ENCODE results near the gene TMTC1. TPM values are rescaled to one million over a fixed set of nuclear protein-coding genes. Genes with fewer than 3 reads are reported as not detected.

Gene TMTC1
- total RNA-seq, 1 donor from 2014 or later = 5.3 TPM

- no peak for ATAC-seq
Measured at GRCh38 chr12:29780084-29780483, 3.7 kb downstream of the TMTC1 start.

DNA sequence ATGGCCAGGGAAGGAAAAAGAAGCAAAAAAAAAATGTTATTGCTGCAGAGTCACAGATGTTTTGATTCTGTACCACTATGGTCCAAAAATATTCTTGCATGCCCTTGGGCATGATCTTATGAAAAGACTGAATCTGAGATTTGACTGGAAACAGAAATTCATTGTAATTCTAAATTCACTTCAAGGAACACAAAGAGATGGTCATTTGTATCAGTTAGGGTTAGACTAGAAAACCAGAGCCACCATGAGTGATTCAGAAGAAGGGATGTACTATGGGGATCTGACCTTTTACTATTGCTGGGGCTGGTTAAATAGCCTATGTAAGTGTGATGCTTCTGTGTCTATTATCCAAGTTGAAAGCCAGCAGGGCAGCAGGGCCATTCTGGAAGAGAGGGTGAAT is 5.2 kb downstream of the TMTC1 start:
- no peak for ATAC-seq

DNA sequence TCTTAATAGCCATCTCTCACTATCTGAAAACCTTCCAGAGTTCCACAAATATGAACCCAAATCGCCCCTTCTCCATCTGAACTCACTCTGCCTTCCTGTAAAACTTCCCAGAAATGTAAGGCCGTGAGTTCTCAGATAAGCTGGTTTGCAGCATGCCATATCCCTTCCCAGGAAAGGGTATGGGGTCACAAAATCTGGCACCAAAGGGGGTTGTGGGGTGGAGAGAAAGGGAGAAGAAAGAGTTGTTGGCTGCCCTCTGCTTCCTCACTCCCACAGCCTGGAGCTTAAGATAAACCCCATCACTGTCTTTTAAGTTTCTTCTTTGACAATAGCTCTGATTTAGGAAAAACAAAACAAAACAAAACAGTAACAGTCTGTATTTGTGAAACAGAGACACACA is 10.7 kb downstream of the TMTC1 start:
- ATAC-seq = no peak

GRCh38 chr12:29771786-29772185 is 12.0 kb downstream of the TMTC1 start:
- no peak for ATAC-seq

DNA sequence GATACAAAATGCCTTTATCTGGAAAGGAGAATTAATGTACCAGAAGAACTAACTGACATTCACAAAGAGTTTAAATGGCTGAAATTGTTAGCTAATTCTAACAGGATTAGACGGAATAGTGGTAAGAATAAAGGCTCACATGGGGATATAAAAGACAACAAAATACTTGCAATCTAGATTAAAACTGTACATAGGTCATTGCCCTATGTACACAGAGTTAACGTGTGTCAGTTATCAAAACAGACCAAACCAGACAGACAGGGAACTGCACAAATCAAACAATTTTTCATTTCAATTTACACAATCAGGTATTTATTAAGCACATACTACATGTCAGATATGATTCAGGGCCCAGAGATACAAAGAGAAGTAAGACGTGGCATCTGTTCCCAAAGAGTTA is 12.6 kb downstream of the TMTC1 start:
- peak; percentile 43 for ATAC-seq

GRCh38 chr12:29769162-29769858 is 14.4 kb downstream of the TMTC1 start:
- ATAC-seq = peak; percentile 47

DNA sequence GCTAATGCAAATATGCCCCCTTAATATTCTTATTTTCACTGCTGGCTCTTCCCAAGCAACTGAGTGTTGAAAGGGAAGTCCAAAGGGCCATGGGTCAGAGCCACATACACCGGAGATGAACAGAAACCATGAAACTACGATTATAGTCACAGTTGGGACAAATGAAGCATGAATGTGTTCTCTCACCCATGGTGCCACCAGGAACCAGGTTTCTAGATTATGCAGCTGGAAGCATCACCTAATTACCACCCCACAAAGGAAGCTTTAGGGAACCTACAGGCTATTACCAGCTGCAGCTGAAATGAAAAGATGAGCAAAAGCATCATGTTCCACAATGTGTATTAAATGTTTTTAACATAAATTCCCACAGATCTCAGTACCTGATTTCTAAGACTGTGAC is 15.4 kb downstream of the TMTC1 start:
- ATAC-seq = no peak

DNA sequence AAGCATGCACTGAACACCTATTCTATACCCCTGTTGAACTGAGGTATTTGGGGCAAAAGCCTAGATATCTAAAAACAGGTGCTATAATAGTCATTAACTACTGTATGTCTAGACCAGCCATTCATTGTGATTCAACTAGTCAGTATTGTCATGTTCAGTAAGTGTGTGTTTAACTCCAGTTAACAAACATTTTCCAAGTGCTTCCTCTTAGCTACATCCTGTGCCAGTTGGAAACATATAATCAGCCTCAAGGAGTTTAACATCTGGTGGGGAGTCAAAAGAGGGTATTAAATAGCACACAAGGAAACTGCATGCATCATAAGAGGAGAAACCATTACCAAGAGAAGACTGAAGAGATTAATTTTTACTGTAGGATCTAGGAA is 20.4 kb downstream of the TMTC1 start:
- no peak for ATAC-seq

- peak; percentile 36 for ATAC-seq
Measured at GRCh38 chr12:29762637-29763300, 21.0 kb downstream of the TMTC1 start.

DNA sequence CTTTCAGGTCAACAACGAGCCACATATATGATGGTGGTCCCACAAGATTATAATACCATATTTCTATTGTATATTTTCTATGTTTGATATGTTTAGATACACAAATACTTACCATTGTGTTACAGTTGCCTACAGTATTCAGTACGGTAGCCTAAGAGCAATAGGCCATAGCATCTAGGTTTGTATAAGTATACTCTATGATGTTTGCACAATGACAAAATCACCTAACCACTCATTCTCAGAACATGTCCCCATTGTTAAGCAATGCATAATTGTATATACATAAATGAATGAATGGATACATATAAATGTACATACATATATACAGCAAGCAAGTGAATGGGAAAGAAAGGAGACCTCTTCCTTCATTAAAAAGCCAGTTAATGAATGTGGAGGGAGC is 23.8 kb downstream of the TMTC1 start:
- no peak for ATAC-seq

GRCh38 chr12:29756741-29757390 is 26.9 kb downstream of the TMTC1 start:
- peak; percentile 50 for ATAC-seq

DNA sequence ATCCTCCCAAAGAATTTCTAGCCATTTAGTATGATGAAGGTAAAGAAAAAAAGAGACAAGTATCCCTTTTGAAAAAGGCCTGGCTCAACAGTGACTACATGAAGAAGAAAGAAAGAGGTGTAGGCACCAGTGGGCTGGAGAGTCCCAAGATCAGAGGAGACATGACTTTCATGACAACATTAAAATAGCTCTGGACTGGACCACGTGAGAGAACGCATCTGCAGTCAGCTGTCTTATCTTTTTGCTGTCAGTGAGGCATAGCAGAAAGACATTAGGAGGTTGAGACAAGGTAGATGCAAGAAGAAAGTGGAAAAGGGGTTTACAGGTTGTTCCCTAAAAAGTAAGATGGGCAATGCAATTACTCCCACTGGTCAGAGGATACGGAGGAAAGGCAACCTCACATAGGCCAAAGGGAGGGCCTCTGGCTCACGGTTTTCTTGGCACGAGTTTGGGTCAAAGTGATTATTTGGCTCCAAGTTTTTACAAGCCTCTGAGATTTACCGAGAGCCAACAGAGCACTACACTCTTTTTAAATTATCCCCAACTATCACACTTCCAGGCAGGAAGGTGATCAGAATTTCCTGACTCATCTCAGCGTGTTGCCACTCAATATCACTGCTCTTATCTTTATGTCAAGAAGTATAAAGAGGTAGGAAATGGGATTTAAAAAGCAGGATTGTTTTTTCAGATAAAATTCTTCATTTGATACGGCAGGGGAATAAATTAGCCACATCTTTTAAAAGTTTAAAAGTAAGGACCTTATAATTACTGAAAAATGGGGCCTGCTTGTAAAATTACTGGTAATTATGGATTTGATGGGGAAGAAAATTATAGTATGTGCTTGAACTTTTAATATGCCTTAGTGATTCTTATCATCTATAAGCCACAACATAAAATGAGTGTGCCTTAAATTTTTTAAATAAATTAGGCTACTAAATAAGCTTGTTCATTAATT is 29.2 kb downstream of the TMTC1 start:
- ATAC-seq = no peak

DNA sequence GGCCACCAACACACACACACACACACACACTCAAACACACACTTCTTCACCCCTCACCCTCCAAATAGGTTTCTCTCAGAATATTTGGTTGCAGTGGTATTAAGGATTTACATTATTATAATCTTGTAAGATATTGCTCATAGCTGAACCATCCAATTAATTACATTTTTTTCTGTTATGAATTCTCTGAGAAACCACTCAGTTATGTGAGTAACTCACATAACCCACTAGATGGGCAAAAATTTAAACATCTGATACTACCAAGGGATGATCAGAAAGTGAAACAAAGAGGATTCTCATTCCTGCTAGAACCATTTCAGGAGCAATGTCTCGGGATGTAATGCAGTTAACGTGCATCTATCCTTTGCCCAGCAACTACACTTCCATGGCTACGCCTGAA is 31.6 kb downstream of the TMTC1 start:
- no peak for ATAC-seq

- ATAC-seq = no peak
Measured at GRCh38 chr12:29751676-29752075, 32.1 kb downstream of the TMTC1 start.

GRCh38 chr12:29750928-29751220 is 32.9 kb downstream of the TMTC1 start:
- no peak for ATAC-seq

GRCh38 chr12:29750131-29750927 is 33.4 kb downstream of the TMTC1 start:
- ATAC-seq = no peak

DNA sequence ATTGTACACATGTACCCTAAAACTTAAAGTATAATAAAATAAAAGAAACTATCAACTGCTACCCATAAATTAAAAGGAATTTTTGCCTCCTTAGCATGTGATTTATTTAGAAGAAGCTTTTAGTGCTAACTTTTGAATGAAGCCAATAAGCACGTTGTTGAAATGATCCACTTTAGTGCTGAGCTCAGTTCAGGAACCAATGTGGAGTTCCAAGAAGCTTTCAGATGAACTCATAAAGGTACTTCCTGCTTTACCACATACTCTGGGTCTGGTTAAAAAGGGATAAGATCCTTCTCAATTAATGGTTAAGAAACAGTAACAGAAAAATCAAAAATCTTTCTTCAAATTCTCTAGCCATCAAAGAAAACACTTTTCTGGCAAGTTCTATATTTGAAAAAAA is 39.4 kb downstream of the TMTC1 start:
- no peak for ATAC-seq

- no peak for ATAC-seq
Measured at GRCh38 chr12:29743801-29744200, 39.9 kb downstream of the TMTC1 start.

GRCh38 chr12:29743077-29743476 is 40.7 kb downstream of the TMTC1 start:
- ATAC-seq = no peak

DNA sequence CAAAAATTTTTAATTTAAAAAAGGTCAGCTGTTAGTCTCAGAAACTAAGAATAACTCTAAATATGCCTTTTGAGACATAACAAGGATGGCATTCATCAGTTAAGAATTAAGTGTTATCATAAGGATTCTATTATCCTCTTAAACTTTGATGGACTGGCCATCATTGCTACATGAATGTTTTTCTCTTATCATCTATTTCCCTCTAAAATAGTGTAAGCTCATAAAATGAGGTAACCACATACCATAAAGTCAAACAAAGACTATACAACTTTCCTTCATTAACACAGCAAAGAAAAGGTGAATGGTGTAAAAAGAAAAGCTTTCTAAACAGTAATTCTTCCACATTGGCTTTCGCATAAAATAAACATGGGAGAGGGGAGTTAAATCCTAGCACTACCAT is 41.1 kb downstream of the TMTC1 start:
- no peak for ATAC-seq

- peak; percentile 54 for ATAC-seq
Measured at GRCh38 chr12:29741342-29742241, 42.1 kb downstream of the TMTC1 start.

All from esophagus mucosa (tissue), 1 donor.